HG02938 (cell line): ENCODE measurements around the gene ANAPC7.
A peak's percentile ranks its signal among the peaks of the same experiment; 100 is the strongest.
"Not testable (repeated sequence)": the region's sequence is repeated elsewhere in the genome, so short reads cannot be mapped to it uniquely, and the experiment has no call there.

ENCODE experiments used
- ATAC-seq: cut with Tn5 transposase; IDR thresholded peaks from one replicate; pipeline ENCODE4 v1.9.1; 2021; ENCODE audit warnings: mild to moderate bottlenecking, moderate library complexity; ENCODE audit not compliant: unreplicated experiment

Gene ANAPC7

DNA sequence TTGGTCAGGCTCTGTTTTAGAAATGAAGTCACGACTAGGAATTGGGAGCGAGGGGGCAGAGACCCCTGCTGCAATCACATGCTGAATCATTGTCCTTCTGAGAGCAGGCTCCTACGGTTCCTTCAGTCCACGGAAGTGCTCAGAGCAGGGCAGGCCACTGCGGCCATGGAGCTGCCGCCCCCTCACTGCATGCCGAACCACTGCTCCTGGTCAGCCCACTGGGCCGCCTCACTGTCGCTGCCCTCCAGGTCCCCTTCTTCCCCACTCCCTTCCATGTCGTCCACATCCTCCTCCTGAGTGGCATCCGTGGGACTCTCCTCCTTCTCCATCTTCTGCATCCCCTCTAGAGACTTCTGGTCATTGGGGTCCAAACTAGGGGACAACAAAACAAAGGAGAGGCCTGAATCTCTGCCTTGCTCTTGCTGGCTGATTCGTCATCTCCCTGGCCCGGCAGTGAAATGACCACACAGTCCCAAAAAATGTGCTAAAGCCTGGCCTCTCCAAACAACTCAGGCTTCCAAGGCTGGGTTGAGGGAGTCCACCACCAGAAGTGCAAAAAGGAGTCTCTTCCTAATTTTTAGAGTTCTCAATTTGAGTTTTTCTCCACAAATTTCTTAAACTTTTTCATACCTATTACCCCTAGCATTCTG lies 29.4 kb downstream of the ANAPC7 start:
- no peak for ATAC-seq

GRCh38 chr12:110373425-110373824 lies 30.1 kb downstream of the ANAPC7 start:
- no peak for ATAC-seq

- no peak for ATAC-seq
These were observed 30.5 kb downstream of the ANAPC7 start for GRCh38 chr12:110373025-110373424.

DNA sequence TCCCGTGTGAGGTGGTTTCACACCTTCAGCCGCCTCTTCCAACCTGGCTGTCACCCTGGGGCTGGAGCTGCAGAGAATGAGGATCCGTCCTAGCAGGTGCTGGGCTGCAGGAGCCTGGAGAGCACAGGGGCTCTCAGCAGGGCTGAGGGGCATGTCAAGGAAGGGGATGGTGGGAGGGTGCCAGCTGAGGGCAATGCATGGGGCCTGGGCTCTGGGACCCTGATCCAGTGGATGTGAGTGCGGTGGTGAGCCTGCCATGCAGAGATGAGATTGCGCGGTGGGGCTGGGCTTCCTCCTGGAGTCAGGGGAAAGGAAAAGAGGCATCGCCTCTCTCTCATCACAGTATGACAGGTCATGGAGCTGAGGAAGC lies 31.5 kb downstream of the ANAPC7 start:
- ATAC-seq: no peak

DNA sequence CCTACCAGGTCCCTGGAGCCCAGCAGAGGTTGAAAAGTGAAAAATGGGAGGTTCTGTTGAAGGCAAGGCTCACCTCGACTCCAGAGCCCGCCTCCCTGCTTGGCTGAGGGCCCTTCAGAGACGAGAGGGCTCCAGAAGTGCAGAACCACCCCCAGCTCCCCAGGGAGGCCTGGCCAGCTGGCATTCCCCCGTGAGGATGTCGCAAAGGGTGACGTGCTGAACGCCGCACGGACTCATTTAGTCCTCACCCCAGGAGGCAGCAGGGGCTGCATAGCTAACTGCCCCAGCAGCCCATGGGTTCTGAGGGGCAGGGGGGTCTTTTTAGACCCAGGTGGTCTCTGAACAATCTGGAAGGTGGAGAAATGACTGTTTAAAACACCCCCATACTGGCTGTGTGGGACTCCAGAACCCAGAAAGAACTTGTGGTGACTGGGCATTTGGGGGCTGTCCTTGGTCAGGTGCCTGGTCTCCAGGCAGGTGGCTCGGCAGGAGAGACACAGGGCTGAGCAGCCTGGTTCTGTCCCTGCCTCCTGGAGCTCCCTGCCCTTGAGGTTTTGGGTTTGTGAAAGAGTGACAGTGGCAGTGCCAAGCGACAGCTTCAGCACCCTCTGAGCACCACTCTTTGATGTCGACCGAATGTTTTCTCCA lies 32.0 kb downstream of the ANAPC7 start:
- ATAC-seq: peak; percentile 46

- no peak for ATAC-seq
These were observed 32.7 kb downstream of the ANAPC7 start for GRCh38 chr12:110370732-110371231.

- ATAC-seq: no peak
These were observed 33.5 kb downstream of the ANAPC7 start for GRCh38 chr12:110369992-110370391.

- ATAC-seq: no peak
These were observed 36.2 kb downstream of the ANAPC7 start for GRCh38 chr12:110367181-110367864.

- no peak for ATAC-seq
These were observed 37.0 kb downstream of the ANAPC7 start for GRCh38 chr12:110366321-110367142.

DNA sequence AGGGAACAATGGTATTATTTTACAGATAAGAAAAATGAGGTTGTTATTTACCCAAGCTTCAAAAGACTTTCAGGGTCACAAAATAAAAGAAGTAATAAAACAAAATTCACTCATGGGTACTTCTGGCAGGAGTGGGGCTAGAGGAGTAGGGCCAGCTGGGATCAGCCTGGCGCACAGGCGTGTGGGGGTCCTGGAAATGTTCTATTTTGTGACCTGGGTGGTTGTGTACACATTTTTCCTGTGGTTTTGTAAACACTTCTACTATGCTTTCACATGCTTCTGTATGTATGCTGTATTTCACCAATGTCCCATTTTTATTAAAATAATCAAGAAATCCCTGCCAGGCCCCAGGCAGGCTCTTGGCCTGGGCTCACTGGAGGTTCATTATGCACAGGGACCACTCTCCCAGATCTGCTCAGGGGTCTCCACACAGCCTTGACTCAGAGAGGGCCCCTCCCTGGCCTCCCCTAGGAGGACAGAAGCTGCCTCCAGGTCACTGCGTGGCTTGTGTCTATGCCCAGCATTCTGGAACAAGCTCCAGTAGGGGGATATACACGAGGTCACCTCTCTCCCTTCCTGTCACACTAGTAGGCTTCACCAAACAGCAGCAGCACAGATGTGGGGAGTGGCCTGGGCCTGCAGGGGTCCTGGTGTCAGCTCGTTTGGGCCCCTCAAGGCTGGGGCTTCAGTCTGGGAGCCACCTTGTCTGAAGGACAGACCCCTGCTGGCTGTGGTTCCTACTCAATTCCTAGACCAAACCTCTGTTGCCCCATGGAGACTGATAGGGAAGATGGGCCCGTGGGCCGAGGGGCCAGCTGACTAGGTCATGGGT lies 37.8 kb downstream of the ANAPC7 start:
- ATAC-seq: no peak

GRCh38 chr12:110361216-110361615 lies 42.3 kb downstream of the ANAPC7 start:
- ATAC-seq: no peak

DNA sequence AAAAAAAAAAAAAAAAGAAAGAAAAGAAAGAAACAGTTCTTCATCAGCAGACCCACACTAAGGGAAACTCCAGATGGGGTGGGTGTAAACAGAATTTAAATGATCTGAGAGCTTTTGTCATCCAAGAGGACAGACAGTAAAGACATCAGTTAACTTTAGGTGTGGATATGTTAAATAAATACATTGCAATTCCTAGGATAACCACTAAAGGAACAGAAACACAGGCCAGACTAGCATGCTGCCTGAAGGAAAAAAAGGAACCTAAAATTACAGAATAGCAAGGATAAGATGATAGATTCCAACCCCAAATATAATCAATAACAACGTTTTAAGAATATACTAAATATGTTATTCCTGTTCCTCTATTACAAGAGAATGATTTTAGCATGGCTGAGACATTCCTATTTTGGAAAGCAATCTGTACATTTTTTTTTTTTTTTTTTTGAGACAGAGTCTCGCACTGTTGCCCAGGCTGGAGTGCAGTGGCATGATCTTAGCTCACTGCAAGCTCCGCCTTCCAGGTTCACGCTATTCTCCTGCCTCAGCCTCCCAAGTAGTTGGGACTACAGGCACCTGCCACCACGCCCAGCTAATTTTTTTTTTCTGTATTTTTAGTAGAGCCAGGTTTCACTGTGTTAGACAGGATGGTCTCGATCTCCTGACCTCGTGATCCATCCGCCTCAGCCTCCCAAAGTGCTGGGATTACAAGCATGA lies 45.0 kb downstream of the ANAPC7 start:
- ATAC-seq: not testable (repeated sequence)

- no peak for ATAC-seq
These were observed 48.4 kb downstream of the ANAPC7 start for GRCh38 chr12:110355073-110355472.

GRCh38 chr12:110354172-110354780 lies 49.2 kb downstream of the ANAPC7 start:
- no peak for ATAC-seq

- no peak for ATAC-seq
These were observed 50.1 kb downstream of the ANAPC7 start for GRCh38 chr12:110353211-110353965.

DNA sequence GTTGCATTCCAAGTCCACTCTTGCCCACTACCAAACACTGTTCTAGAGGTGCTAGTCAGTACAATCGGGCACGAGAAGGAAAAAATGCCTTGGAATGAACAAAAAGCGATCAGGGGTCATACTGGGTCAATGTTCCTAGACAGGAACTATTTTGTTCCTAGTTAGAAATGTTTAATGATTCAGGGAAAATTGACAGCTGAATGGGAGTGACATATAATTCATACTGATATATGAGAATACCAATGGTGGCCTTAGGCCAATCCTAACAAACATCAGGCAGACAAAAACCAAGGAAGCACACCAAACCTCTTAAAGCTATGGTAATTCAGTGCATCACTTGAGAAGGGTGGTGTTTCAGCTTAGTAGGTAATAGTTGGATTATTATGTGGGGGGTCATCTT lies 51.1 kb downstream of the ANAPC7 start:
- ATAC-seq: no peak

DNA sequence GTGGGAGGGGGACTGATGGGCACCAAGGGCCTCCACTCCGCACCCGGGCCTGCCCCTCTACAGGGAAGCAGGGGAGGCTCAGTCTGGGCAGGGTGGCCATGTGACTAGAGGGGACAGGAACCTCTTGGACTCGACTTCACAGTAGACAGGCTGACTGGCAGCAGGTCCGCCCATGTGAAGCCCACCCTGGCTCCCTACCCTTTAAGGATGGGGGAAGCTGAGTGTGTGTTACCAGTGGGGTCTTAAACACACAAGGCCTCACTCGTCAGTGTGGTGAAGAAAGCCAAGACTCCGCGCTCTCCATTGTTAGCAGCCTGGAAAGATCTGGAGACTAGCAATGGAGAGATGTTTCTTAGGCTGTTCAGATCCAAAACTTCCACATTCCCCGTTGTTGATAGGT lies 52.4 kb downstream of the ANAPC7 start:
- no peak for ATAC-seq

GRCh38 chr12:110349514-110350151 lies 53.9 kb downstream of the ANAPC7 start:
- no peak for ATAC-seq
